Heart left ventricle (tissue), 13 donors: ENCODE data around the gene NMT2.

ENCODE experiments used
- POLR2A ChIP-seq, 2 donors: fragments of 450-650 bp; IDR thresholded peaks; one replicate each; pipeline ENCODE4 v1.6.1; 2017; ENCODE audit warnings: antibody characterized with exemption in 2 of 2, mild to moderate bottlenecking in 2 of 2, moderate library complexity in 2 of 2
- TF ChIP-seq, protein P1 (sequence below), 12 donors: fragments of 200-600 bp; sonication (generic) in 4 of 12; IDR thresholded peaks; one replicate each; pipeline versions ENCODE4 v1.5.0 to v1.8.0; 2018 to 2022; ENCODE audit warnings: antibody characterized with exemption in 12 of 12, mild to moderate bottlenecking in 5 of 12
- donor health status: ischemic (EF 13 %, LVEDD 7.1; RV severe dilation, severe dysfunction).
- donor health status: DM: no; HTN: yes; CAD: no.
- donor health status: DM: no; HTN: no; CAD: no.
- donor health status: ischemic (EF 25% LVEDD 6.9; RV normal size, moderate dysfunction).
- donor health status: ischemic (EF 25% LVEDD 5.7; RV mildly dilated, moderate dysfunction).
- donor health status: ischemic (EF 35%, LVEDD 5.7; RV mildly dilated, moderate dysfunction).
- donor health status: nonischemic (EF 11% LVEDD 7.7; RV severe dilation, severe dysfunction).
- donor health status: DM: yes; HTN: yes; CAD: no.
- donor health status: PGD.
- donor health status: ischemic (EF 29% LVEDD 5.4; RV normal size, mild dysfunction).
- donor health status: nonischemic (EF 23%, LVEDD 6.1; RV moderate dilation, normal function).

DNA sequence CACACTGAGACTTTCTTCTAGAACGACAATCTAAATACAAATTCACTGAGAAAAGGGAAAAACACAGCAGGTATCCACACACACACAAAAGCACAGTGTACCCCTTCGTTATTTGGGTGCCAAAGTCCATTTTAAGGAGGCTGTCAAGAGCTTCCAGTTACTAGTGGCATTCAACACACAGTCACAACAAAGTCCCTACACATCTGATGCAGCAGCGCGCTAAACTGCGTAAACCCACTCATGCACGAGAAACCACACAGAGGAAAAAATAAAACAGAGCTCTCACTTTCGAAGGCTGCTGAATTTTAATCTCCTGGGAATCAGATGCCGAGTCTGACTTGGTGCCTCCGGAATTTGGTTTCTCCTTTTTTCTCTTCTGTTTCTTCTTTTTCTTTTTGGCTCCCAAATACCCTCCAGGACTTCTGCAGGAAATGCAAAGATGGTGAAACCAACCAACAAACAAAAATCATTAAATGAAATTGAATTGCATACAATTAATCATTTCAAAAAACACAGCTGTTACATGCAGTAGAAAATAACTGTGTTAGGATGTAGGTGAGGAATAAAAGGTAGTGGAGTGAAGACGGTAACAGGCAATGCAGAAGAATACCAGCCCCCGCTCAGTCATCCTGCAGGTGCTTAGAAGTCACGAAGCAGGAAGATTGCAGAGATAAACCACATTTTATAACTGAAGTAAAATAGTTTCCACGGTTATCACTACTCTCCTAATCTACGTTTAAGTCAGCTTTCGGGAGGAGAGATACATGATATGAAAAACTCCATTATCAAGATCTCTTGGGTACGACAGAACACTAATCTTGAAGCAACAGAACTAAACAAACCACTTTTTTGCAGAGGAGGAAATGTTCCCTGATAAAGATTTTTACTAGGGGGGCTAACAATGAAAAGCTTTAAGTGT is 27.1 kb downstream of the NMT2 start:
- TF ChIP-seq, protein P1, sequence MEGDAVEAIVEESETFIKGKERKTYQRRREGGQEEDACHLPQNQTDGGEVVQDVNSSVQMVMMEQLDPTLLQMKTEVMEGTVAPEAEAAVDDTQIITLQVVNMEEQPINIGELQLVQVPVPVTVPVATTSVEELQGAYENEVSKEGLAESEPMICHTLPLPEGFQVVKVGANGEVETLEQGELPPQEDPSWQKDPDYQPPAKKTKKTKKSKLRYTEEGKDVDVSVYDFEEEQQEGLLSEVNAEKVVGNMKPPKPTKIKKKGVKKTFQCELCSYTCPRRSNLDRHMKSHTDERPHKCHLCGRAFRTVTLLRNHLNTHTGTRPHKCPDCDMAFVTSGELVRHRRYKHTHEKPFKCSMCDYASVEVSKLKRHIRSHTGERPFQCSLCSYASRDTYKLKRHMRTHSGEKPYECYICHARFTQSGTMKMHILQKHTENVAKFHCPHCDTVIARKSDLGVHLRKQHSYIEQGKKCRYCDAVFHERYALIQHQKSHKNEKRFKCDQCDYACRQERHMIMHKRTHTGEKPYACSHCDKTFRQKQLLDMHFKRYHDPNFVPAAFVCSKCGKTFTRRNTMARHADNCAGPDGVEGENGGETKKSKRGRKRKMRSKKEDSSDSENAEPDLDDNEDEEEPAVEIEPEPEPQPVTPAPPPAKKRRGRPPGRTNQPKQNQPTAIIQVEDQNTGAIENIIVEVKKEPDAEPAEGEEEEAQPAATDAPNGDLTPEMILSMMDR (IDR thresholded peaks at IDR 0.05): no peak
- TF ChIP-seq POLR2A (IDR thresholded peaks at IDR 0.05): no peak
